Right lobe of liver (tissue), 6 donors: Measurements from ENCODE around the gene SLC6A3. TPM values are rescaled to one million over a fixed set of nuclear protein-coding genes. Genes with fewer than 3 reads are reported as not detected.

ENCODE experiments used
- ATAC-seq, 4 donors: fragments of 200-7000 bp; cut with Tn5 transposase; one replicate each; pipeline ENCODE4 v1.9.1; 2020; ENCODE audit warnings: mild to moderate bottlenecking in 4 of 4, moderate library complexity in 4 of 4
- DNase-seq, 3 donors: peaks; one replicate each; pipeline ENCODE4 v3.0.0-alpha.2; 2020
- H3K27ac ChIP-seq, 3 donors: fragments of 200-600 bp; one replicate each; pipeline ENCODE4 v1.8.0; 2022
- H3K27me3 ChIP-seq, 2 donors: fragments of 200-600 bp; one replicate each; pipeline ENCODE4 v1.8.0; 2022
- H3K36me3 ChIP-seq, 4 donors: fragments of 200-600 bp; sonication (generic) in 1 of 4; one replicate each; pipeline versions ENCODE4 v1.5.1 to v1.8.0; 2017 to 2022; ENCODE audit warnings: control low read depth in 1 of 4
- H3K4me1 ChIP-seq, 4 donors: fragments of 200-600 bp; sonication (generic) in 1 of 4; one replicate each; pipeline versions ENCODE4 v1.5.1 to v1.8.0; 2017 to 2022; ENCODE audit warnings: control low read depth in 1 of 4
- H3K4me3 ChIP-seq, 3 donors: fragments of 200-600 bp; one replicate each; pipeline ENCODE4 v1.8.0; 2022
- H3K9me3 ChIP-seq, 4 donors: fragments of 200-600 bp; sonication (generic) in 1 of 4; one replicate each; pipeline versions ENCODE4 v1.5.1 to v1.8.0; 2017 to 2022; ENCODE audit warnings: control low read depth in 1 of 4
- POLR2A ChIP-seq: fragments of 450-650 bp; IDR thresholded peaks from one replicate; pipeline ENCODE4 v1.6.1; 2017; ENCODE audit warnings: antibody characterized with exemption, mild to moderate bottlenecking
- WGBS: methylation state at CpG from one replicate; pipeline ENCODE4 v1.1.6; 2018; ENCODE audit warnings: low coverage, low lambda C conversion rate; ENCODE audit not compliant: insufficient coverage; ENCODE audit errors: missing lambda C conversion rate; 5-methylcytosine and 5-hydroxymethylcytosine counted together
- intact Hi-C, 2 donors: fragments of 100-400 bp; cut with DNase I; formaldehyde crosslinking; loops; one replicate each; pipeline versions ENCODE4 v1.11.2 to v1.14.1; 2022
- total RNA-seq, 6 experiments: library from RNA; depleted of rRNA in 2 of 6; stranded (reverse); fragments of >200 nt in 2 of 6; fragmentation: NEBNext Ultra II Directional in 3 of 6; extraction: Animal tissue kit (Norgen Biotek cat#: 25700) in 3 of 6; gene quantifications; one replicate each; pipeline versions ENCODE4 v1.1.0 to v1.2.4, GENCODE V29; 2016 to 2023
- TF ChIP-seq, protein P1 (sequence below), 4 donors: fragments of 200-600 bp in 3 of 4; fragments of 450-650 bp in 1 of 4; IDR thresholded peaks; one replicate each; pipeline versions ENCODE4 v1.5.1 to v1.8.0; 2016 to 2022; ENCODE audit warnings: antibody characterized with exemption in 4 of 4, mild to moderate bottlenecking in 2 of 4
- donor health status: DM: no; HTN: yes; CAD: no.
- donor health status: DM: no; HTN: no; CAD: no.
- donor health status: DM: no; HTN: no; CAD: no.
- donor health status: DM: no; HTN: yes; CAD: no.
- donor health status: DM: no; HTN: yes; CAD: no.

Gene SLC6A3
- total RNA-seq, 6 experiments from 2014 or later = not detected

DNA sequence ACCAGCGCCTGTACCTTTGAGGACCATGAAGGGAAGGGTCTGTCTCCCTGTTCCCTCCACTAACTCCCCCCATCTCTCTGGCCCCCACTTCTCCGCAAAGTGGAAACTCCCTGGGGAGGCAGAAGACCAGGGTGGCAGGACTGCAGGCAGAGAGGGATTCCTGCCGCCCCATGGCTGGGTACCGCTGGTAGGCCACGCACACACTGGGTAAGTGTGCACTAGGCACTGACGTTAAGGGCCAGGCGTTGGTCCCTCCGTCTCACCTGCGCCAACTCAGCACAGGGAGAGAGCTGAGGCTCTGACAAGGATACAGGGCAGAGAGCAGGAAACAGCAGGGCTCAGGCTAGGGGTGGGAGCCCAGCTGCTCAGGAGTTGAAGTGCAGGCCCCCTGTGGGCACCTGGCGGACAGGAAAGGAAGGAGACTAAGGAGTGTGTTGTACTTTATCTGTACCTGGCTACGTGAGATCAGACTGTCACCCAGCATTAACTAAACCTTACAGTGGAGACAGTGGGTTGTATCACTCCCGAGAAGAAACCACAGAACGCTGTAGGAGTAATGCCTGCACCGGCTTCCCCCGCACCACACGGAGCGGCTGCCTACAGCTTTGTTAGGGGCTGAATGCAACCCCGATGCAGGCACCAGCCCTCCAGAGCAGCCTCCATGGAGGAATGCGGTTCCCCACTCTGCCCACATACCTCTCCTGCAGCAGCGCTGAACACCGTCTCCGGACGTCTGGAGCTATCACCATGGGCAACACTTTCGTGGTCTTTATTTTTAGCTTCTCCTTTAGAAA, 66.2 kb downstream of the SLC6A3 start:
- 93% methylated on average over 9 of the region's 24 CpGs for WGBS
- DNase-seq = peak in 1 of 3 donors; percentile 39
- intact Hi-C loops = no loop called here

DNA sequence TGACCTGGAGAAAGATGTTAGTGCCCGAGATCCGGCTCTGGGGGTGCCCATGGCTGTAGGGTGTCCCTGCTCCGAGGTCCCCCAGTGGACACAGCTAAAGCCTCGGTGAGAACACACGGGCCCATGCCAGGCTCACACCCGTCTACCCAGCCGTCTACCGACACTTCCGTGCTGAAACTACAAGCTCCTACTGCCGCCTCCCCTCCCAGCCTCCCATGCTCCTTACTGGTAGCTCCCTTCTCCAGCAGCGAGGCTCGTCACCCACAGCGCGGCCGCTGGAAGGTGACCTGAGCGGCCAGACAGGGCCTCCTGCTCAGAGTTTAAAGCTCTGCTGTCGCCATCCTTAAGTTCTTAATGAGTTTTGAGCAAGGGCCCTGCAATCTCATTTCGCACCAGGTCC, 67.1 kb downstream of the SLC6A3 start:
- ATAC-seq (no peak), DNase-seq (peak in 1 of 3 donors; percentile 51)
- TF ChIP-seq POLR2A = no peak
- TF ChIP-seq, protein P1, sequence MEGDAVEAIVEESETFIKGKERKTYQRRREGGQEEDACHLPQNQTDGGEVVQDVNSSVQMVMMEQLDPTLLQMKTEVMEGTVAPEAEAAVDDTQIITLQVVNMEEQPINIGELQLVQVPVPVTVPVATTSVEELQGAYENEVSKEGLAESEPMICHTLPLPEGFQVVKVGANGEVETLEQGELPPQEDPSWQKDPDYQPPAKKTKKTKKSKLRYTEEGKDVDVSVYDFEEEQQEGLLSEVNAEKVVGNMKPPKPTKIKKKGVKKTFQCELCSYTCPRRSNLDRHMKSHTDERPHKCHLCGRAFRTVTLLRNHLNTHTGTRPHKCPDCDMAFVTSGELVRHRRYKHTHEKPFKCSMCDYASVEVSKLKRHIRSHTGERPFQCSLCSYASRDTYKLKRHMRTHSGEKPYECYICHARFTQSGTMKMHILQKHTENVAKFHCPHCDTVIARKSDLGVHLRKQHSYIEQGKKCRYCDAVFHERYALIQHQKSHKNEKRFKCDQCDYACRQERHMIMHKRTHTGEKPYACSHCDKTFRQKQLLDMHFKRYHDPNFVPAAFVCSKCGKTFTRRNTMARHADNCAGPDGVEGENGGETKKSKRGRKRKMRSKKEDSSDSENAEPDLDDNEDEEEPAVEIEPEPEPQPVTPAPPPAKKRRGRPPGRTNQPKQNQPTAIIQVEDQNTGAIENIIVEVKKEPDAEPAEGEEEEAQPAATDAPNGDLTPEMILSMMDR (IDR thresholded peaks at IDR 0.05) = no peak
- 83% methylated on average over 13 of the region's 18 CpGs for WGBS
- no peaks in the 10 kb centered on the region for H3K9me3 ChIP-seq
- H3K27me3 ChIP-seq = no peaks in the 10 kb centered on the region
- peaks cover 0 to 3% (median 0%) of the 10 kb centered on the region in 4 donors for H3K4me1 ChIP-seq
- no peaks in the 10 kb centered on the region for H3K36me3 ChIP-seq
- intact Hi-C loops = no loop called here
- no peak overlapping the region for H3K4me3 ChIP-seq
- no peak overlapping the region for H3K27ac ChIP-seq

More for the DNA sequence above, 66.2 kb downstream of the SLC6A3 start:
- TF ChIP-seq, protein P1 (IDR thresholded peaks at IDR 0.05) = no peak
- TF ChIP-seq POLR2A = no peak
- Histone ChIP-seq H3K27ac (no peak overlapping the region), H3K36me3 (no peaks in the 10 kb centered on the region), H3K4me3 (no peak overlapping the region), H3K27me3 (no peaks in the 10 kb centered on the region), H3K9me3 (no peaks in the 10 kb centered on the region), H3K4me1 (peaks cover 0 to 3% (median 0%) of the 10 kb centered on the region in 4 donors)
- ATAC-seq = no peak

DNA sequence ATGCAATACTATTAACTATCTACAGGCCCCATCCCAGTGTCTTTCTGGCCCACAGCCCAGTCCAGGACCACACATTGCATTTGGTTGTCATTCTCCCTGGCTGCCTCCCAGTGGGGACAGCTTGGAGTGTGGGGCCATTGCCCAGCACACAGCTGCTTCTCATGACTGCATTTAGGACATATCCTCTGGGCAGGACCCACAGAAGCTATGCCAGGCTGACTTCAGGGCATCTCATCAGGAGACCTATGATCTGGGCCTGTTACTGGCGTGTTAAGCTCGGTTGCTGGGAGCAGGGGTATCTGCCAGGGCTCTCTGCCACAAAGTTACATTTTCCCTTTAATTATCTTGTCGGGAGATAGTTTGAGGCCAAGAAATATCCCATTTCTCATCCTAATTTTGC, 68.3 kb downstream of the SLC6A3 start:
- WGBS = 75% methylated on average over 3 of the region's 3 CpGs
- DNase-seq (peak in 1 of 3 donors; percentile 32), ATAC-seq (no peak)
- H3K27me3 ChIP-seq = no peaks in the 10 kb centered on the region
- no peaks in the 10 kb centered on the region for H3K36me3 ChIP-seq
- H3K27ac ChIP-seq = no peak overlapping the region
- no peak overlapping the region for H3K4me3 ChIP-seq
- intact Hi-C loops = no loop called here
- H3K4me1 ChIP-seq = peaks cover 0 to 3% (median 0%) of the 10 kb centered on the region in 4 donors
- no peaks in the 10 kb centered on the region for H3K9me3 ChIP-seq
- TF ChIP-seq, protein P1 (IDR thresholded peaks at IDR 0.05) = no peak
- no peak for TF ChIP-seq POLR2A

DNA sequence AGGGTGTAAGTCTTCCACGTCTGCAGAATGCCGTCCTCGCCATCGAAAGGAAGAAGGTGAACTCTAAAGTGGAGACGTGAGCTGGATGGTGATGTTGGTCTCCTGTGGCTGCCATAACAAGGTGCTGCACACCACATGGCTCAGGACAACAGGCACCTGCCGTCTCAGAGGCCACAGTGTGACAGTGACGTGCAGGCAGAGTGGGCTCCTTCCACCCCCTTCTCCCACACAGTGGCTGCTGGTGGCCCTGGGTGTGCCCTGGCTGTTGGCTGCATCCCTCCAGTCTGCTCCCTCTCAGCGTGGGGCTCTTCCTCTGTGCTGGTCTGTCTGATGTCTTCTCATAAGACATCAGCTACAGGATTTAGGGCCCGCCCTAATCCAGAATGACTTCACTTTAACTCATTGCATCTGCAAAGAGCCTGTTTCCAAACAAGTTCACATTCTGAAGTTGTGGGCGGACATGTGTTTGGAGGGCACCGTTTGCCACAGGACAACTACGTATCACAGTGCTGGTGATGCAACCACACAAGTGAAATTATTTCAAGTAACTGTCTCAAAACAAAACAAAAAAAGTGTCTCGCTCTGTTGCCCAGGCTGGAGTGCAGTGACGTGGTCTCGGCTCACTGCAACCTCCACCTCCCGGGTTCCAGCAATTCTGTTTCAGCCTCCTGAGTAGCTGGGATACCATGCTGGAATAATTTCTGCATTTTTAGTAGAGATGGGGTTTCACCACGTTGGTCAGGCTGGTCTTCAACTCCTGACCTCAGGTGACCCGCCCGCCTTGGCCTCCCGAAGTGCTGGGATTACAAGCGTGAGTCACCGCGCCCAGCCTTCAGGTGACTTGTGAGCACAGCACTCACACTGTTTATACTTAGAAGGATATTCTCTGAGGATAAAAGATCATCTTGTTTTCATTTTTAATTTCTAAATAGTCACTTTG, 69.1 kb downstream of the SLC6A3 start:
- 70% methylated on average over 20 of the region's 23 CpGs for WGBS
- H3K36me3 ChIP-seq = no peaks in the 10 kb centered on the region
- H3K4me1 ChIP-seq = peaks cover 0 to 3% (median 0%) of the 10 kb centered on the region in 4 donors
- no peaks in the 10 kb centered on the region for H3K9me3 ChIP-seq
- DNase-seq (peak in 1 of 3 donors; percentile 35), ATAC-seq (no peak)
- H3K27me3 ChIP-seq = no peaks in the 10 kb centered on the region
- TF ChIP-seq, protein P1 (IDR thresholded peaks at IDR 0.05) = no peak
- TF ChIP-seq POLR2A = no peak
- intact Hi-C loops = no loop called here
- H3K4me3 ChIP-seq = no peak overlapping the region
- no peak overlapping the region for H3K27ac ChIP-seq
